HG02981 (cell line): ENCODE data around the gene ZNF559.

Experiments used
- ATAC-seq: cut with Tn5 transposase; IDR thresholded peaks from one replicate; pipeline ENCODE4 v1.9.1; 2021; ENCODE audit warnings: mild to moderate bottlenecking, moderate library complexity; ENCODE audit not compliant: unreplicated experiment

ZNF559 gene

DNA sequence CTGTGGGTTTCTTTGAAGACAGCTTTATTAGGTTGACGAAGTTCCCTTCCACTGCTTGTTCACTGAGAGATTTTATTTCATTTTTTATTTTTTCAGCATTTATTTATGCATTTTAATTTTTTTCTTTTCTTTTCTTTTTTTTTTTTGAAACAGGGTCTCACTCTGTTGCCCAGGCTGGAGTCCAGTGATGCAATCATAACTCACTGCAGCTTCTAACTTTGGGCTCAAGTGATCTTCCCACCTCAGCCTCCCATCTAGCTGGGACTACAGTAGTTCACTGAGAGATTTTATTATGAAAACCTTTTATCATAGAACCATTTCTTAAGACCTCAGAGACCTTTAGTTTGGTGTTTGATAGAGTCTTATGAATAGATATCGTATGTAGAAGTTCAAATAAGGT lies 28.5 kb downstream of the ZNF559 start:
- ATAC-seq: no peak

DNA sequence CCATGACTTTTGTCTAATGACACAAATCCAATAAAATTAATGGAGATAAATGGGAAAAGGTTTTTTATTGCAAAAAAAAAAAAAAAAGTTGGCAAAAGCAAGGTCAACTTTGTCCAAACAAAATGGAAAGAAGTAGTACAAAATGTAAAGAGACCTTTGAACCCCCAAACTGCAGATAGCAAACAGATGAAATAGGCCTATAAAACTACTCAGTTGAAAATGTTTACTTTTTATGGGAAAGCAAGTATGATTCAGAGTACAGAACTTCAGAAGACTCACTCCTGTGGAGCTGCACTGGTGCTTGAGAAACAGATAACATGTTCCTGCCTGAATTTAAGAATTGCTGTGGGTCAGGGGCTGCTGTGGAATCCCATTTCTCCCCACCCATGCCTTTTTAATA lies 29.0 kb downstream of the ZNF559 start:
- no peak for ATAC-seq

DNA sequence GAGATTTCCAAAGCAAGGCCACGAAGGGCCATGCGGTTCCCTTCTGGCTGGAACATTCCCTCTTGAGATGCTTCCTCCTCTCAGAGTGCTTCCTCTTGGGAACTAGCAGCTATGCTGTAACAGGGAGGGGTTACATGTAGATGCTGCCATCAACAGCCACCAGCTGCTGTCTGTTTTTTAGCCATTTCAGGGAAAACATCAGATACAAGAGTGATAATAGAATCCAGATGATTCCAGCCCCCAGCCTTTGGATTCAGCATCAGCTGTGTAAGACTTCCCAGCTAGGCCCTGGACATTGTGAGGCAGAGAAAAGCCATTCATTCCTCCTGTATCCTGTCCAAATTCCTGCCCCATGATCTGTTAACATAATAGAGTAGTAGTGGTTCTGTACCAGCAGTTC lies 30.7 kb downstream of the ZNF559 start:
- ATAC-seq: no peak

DNA sequence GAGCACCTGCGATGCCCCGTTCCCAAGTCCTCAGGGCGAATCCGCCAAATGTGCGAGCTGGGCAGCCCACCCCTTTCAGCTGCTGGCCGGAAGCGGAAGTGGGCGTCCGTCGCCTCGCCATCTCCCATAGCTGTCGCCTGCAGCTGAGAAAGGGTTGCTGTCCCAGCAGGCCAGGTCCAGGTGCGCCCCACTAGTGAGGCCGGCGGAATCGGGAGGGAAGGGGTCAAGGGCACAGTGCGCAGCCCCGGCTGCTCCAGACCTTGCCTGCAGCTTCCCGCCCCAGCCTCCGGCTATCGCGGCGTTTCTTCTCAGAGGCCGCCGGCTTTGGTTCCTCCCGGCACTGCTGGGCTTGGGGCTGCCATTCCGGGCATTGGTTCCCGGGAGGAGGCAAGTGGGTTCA lies 38.9 kb downstream of the ZNF559 start, which contains the start of gene ZNF177:
Gene ZNF177 (plus strand): TSS at position 109 of the 400 bp plus-strand sequence. CDS start 15,299 bp downstream, outside the sequence.
- ATAC-seq: no peak

DNA sequence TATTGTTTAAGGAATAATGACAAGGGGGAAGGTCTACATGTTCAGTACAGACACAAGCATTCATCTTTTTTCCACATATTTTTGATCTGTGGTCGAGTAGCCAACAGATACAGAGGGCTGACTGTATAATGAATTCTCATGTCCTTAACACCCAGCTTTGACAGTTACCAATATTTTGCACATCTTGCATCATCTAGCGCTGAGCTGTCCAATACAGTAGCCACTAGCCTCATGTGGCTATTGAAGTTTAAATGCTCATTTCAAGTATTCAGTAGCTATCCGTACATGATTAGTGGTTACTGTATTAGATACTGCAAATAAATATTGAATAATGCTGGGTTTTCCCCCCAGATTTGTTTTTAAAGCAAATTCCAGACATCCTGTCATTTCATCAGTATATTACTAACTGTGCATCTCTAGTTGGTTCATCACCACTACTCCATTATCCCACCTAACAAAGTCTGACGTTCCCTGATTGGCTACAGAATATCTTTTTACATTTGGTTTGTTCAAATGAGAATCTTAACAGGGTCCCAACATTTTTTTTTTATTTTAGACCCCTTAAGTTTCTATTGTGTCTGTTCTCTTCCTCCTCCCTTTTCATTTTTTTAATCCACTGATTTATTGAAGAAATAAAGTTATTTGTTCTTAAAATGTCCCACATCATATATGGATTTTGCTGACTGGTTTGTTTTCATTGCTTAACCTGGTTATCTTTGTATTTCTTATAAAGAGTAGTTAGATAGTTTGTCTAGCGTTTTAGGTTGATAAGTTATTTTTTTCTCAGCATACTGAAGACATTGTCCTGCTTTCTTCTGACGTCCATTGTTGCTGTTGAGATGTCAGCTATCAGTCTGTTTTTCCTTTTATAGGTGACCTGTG lies 47.0 kb downstream of the ZNF559 start:
- no peak for ATAC-seq

DNA sequence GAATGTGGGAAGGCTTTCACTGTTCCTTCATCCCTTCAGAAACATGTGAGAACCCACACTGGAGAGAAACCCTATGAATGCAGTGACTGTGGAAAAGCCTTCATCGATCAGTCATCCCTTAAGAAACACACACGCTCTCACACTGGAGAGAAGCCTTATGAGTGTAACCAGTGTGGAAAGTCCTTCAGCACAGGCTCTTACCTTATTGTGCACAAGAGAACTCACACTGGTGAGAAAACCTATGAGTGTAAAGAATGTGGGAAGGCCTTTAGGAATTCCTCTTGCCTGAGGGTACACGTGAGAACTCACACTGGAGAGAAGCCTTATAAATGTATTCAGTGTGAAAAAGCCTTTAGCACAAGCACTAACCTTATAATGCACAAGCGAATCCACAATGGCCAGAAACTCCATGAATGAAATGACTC lies 57.4 kb downstream of the ZNF559 start:
- ATAC-seq: no peak
